ENCODE results near the gene P2RX4. TPM values are rescaled to one million over a fixed set of nuclear protein-coding genes. Genes with fewer than 3 reads are reported as not detected.

P2RX4 gene
- total and polyA plus RNA-seq, 9 donors = 9.7 to 16.2 (median 13.2) TPM

DNA sequence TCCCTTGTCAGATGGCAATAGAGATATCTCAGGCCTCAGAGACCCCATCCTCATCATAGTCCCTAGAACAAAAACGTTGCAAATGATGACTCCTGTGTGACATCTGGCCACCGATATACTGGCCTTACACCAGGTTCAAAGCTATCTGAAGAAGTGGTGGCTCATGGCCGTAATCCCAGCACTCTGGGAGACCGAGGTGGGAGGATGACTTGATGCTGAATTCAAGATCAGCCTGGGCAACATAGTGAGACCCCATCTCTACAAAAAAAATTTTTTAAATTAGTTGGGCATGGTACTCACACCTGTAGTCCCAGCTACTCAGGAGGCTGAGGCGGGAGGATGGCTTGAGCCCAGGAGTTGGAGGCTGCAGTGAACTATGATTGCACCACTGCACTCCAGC is 73.5 kb downstream of the P2RX4 start:
- Histone ChIP-seq H3K36me3 (ENCODE audit: control insufficient read depth, insufficient read depth, low read length) (peaks cover 4% of the 10 kb centered on the region), H3K4me1 (ENCODE audit: control insufficient read depth, insufficient read depth, low read length) (peaks cover 12% of the 10 kb centered on the region), H3K4me3 (ENCODE audit: low read length) (no peak overlapping the region), H3K27me3 (ENCODE audit: control insufficient read depth, insufficient read depth, low read length) (no peaks in the 10 kb centered on the region), H3K9me3 (replicated peaks; ENCODE audit: control insufficient read depth, low read depth, low read length) (no peaks in the 10 kb centered on the region), H3K27ac (ENCODE audit: low read length) (no peak overlapping the region)
- 100% methylated on average over 1 of the region's 5 CpGs for WGBS (ENCODE audit: insufficient coverage)
- DNase-seq = no peak

Other genes starting within 250 kb of the P2RX4 start
- gene HNF1A, start 231.6 kb upstream of the P2RX4 start, total RNA-seq = 0.04 TPM
- gene HNF1A, start 231.6 kb upstream of the P2RX4 start, polyA plus RNA-seq (ENCODE audit: insufficient read depth in 1 of 8, insufficient read length in 8 of 8, low replicate concordance in 1 of 8) = 1 to 10 TPM in 1 of 8 donors, under 1 TPM in 3, not detected in 4; 0.05 to 2.9 (median 0.16) TPM
- 10.8 TPM for gene C12orf43, start 193.6 kb upstream of the P2RX4 start, total RNA-seq
- gene C12orf43, start 193.6 kb upstream of the P2RX4 start, polyA plus RNA-seq (ENCODE audit: insufficient read depth in 1 of 8, insufficient read length in 8 of 8, low replicate concordance in 1 of 8) = 10 to 100 TPM in 7 of 8 donors, 1 to 10 TPM in 1; 9.8 to 15.3 (median 12.0) TPM
- gene OASL, start 170.9 kb upstream of the P2RX4 start, total RNA-seq = 0.09 TPM
- under 1 TPM in 6 of 8 donors, not detected in 2; 0.04 to 0.17 (median 0.10) TPM for gene OASL, start 170.9 kb upstream of the P2RX4 start, polyA plus RNA-seq (ENCODE audit: insufficient read depth in 1 of 8, insufficient read length in 8 of 8, low replicate concordance in 1 of 8)
- 1.6 TPM for gene P2RX7, start 77.3 kb upstream of the P2RX4 start, total RNA-seq
- 1 to 10 TPM in 6 of 8 donors, under 1 TPM in 2; 0.78 to 2.5 (median 1.2) TPM for gene P2RX7, start 77.3 kb upstream of the P2RX4 start, polyA plus RNA-seq (ENCODE audit: insufficient read depth in 1 of 8, insufficient read length in 8 of 8, low replicate concordance in 1 of 8)
- gene CAMKK2, start 86.6 kb downstream of the P2RX4 start, total RNA-seq = 12.1 TPM
- gene CAMKK2, start 86.6 kb downstream of the P2RX4 start, polyA plus RNA-seq (ENCODE audit: insufficient read depth in 1 of 8, insufficient read length in 8 of 8, low replicate concordance in 1 of 8) = 10 to 100 TPM; 20.5 to 29.5 (median 23.6) TPM
- 114 TPM for gene ANAPC5, start 142.3 kb downstream of the P2RX4 start, total RNA-seq
- 100 to 1,000 TPM in 5 of 8 donors, 10 to 100 TPM in 3; 93.3 to 109 (median 104) TPM for gene ANAPC5, start 142.3 kb downstream of the P2RX4 start, polyA plus RNA-seq (ENCODE audit: insufficient read depth in 1 of 8, insufficient read length in 8 of 8, low replicate concordance in 1 of 8)
- gene RNF34, start 190.0 kb downstream of the P2RX4 start, total RNA-seq = 33.7 TPM
- 10 to 100 TPM; 24.0 to 30.9 (median 27.5) TPM for gene RNF34, start 190.0 kb downstream of the P2RX4 start, polyA plus RNA-seq (ENCODE audit: insufficient read depth in 1 of 8, insufficient read length in 8 of 8, low replicate concordance in 1 of 8)

All from muscle of leg (tissue), 11 donors.